Endothelial cell of umbilical vein (primary cell): ENCODE data around the gene OPA3.

Experiments
- CTCF ChIP-seq, 2 donors: IDR thresholded peaks; 1 replicate in 1 of 2; 2 replicates in 1 of 2; pipeline ENCODE4 v1.5.1; 2011; ENCODE audit warnings: low read length in 2 of 2, mild to moderate bottlenecking in 2 of 2, moderate library complexity in 2 of 2, control low read depth in 1 of 2, inconsistent platforms in 1 of 2, low read depth in 1 of 2; ENCODE audit not compliant: insufficient read depth in 1 of 2; ENCODE audit errors: extremely low read depth in 1 of 2
- EZH2 ChIP-seq: IDR thresholded peaks from 2 replicates; pipeline ENCODE4 v1.6.1; 2012; ENCODE audit warnings: borderline replicate concordance, low read depth, mild to moderate bottlenecking, moderate library complexity, low read length, inconsistent platforms; ENCODE audit not compliant: severe bottlenecking
- FOS ChIP-seq: IDR thresholded peaks from 2 replicates; pipeline ENCODE4 v1.6.1; 2011; ENCODE audit warnings: mild to moderate bottlenecking, low read length, moderate library complexity, borderline replicate concordance; ENCODE audit not compliant: insufficient read depth
- GATA2 ChIP-seq: IDR thresholded peaks from 2 replicates; pipeline ENCODE4 v1.7.0; 2011; ENCODE audit warnings: low read depth, mild to moderate bottlenecking, moderate library complexity, mixed read lengths, low read length; ENCODE audit not compliant: insufficient read length, insufficient read depth
- JUN ChIP-seq: IDR thresholded peaks from 2 replicates; pipeline ENCODE4 v1.6.1; 2011; ENCODE audit warnings: borderline replicate concordance, low read depth; ENCODE audit not compliant: insufficient read length, insufficient read depth
- MYC ChIP-seq: IDR thresholded peaks from one replicate; pipeline ENCODE4 v1.6.1; 2011; ENCODE audit warnings: mild to moderate bottlenecking, low read depth, low read length
- POLR2A ChIP-seq: IDR thresholded peaks from 2 replicates; pipeline ENCODE4 v1.6.1; 2012; ENCODE audit warnings: low read depth, mild to moderate bottlenecking, control low read depth, low read length
- POLR2AphosphoS5 ChIP-seq: IDR thresholded peaks from 2 replicates; pipeline ENCODE4 v1.6.1; 2012; ENCODE audit warnings: low read depth, mild to moderate bottlenecking, control low read depth, low read length, moderate library complexity; ENCODE audit not compliant: insufficient read depth
- TF ChIP-seq, protein P1 (sequence below): IDR thresholded peaks from 2 replicates; pipeline ENCODE4 v1.6.1; 2011; ENCODE audit not compliant: insufficient read depth, insufficient read length

DNA sequence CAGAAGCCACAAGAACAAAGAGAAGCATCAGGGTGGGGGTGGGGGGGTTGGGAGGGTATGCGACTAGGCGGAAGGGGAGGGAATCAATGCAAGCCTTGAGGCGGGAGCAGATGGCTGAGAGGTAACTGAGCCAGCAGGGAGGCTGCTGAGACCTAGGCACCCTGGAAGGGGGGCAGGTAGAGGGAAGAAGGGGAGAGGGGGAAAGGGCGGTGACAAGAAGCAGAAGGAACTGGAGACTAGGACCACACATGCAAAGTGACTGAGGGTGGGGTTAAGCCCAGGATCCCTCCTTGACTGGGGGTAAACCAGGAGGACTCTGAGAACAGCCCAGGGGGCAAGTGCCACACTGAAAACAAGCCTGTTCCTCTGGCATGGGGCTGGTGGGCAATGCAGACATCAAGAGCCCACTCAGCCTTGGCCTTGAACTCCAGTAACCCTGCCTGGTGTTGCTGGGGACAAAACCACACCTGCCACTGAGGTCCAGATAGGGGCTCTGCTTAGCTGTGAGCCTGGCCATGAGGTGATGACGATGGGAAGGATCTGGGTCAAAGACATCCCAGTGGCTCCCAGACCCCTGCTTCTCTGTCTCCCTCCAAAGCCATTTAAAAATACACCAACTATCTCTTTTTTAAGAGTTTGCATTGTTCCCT is 20.3 kb downstream of the OPA3 start:
- no peak for TF ChIP-seq CTCF (IDR thresholded peaks at IDR 0.05; ENCODE audit: extremely low read depth in 1 of 2, insufficient read depth in 1 of 2, low read depth in 1 of 2, low read length in 2 of 2)
- no peak for TF ChIP-seq EZH2
- TF ChIP-seq POLR2A, result no peak
- TF ChIP-seq, protein P1, sequence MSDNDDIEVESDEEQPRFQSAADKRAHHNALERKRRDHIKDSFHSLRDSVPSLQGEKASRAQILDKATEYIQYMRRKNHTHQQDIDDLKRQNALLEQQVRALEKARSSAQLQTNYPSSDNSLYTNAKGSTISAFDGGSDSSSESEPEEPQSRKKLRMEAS, result no peak
- no peak for TF ChIP-seq POLR2AphosphoS5
- TF ChIP-seq JUN, result no peak
- TF ChIP-seq FOS, result no peak
- no peak for TF ChIP-seq MYC
- no peak for TF ChIP-seq GATA2
